ENCODE results near the gene LCE2A.
A peak's percentile ranks its signal among the peaks of the same experiment; 100 is the strongest.

Gene LCE2A

DNA sequence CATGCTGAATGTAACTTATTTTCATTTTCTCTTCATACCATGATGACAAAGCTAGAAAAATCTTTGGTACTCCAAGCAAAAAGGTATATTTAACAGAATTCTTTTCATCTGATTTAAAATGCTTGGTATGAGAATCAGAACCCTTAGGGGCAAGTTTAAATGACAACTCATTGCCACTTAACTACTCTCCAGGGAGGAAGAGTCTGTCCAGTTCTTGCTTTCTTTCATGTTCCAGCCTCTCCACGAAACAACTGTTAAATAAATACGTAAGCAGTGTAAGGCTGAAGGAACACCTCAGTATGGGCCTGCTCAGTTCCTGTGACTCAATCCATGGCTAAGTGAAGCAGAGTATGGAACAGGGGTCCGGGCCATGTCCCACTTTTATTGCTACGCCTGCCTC is 1.6 kb downstream of the LCE2A start:
- Histone ChIP-seq H3K27me3 (no peaks in the 10 kb centered on the region), H3K9me3 (no peaks in the 10 kb centered on the region), H3K4me1 (no peaks in the 10 kb centered on the region), H3K36me3 (no peaks in the 10 kb centered on the region), H3K4me3 (ENCODE audit: low read depth, low read length) (no peak overlapping the region)
- no peak for TF ChIP-seq CTCF (IDR thresholded peaks at IDR 0.05; ENCODE audit: low read depth, low read length)
- DNase-seq = no peak

DNA sequence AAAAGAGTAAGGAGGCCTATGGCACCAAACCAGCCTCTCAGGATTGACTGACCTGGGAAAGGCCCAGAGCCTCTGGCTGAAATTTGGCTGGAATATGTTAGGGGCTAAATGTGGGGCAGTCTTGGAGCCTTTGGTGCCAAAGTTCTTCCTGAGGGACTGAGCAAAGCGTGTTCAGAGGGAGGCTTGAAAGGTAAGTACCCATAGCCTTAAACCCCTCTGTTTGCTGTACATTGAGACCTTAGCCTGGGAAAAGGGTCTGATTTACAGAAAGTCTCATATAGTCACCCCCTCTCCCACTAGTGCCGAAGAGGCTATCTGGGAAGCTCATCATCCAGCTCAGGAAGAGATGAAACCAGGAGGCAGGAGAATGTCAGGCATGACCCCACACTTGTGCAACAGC is 9.7 kb downstream of the LCE2A start, which contains the start of gene LCE4A:
TSS of gene LCE4A (plus strand) at position 301 of the 400 bp plus-strand sequence. CDS start 916 bp downstream, outside the sequence.
- no peaks in the 10 kb centered on the region for H3K36me3 ChIP-seq
- H3K4me3 ChIP-seq (ENCODE audit: low read depth, low read length) = no peak within 1 kb of the TSS
- no peaks in the 10 kb centered on the region for H3K9me3 ChIP-seq
- H3K27me3 ChIP-seq = no peaks in the 10 kb centered on the region
- no peaks in the 10 kb centered on the region for H3K4me1 ChIP-seq
- DNase-seq = no peak
- TF ChIP-seq CTCF (IDR thresholded peaks at IDR 0.05; ENCODE audit: low read depth, low read length) = no peak

GRCh38 chr1:152718238-152718637 is 20.1 kb downstream of the LCE2A start:
- Histone ChIP-seq H3K9me3 (no peaks in the 10 kb centered on the region), H3K27me3 (no peaks in the 10 kb centered on the region), H3K36me3 (no peaks in the 10 kb centered on the region), H3K4me3 (ENCODE audit: low read depth, low read length) (no peak overlapping the region), H3K4me1 (no peaks in the 10 kb centered on the region)
- DNase-seq = no peak
- TF ChIP-seq CTCF (IDR thresholded peaks at IDR 0.05; ENCODE audit: low read depth, low read length) = no peak

GRCh38 chr1:152725261-152725660 is 27.1 kb downstream of the LCE2A start:
- no peaks in the 10 kb centered on the region for H3K36me3 ChIP-seq
- no peaks in the 10 kb centered on the region for H3K4me1 ChIP-seq
- no peak overlapping the region for H3K4me3 ChIP-seq (ENCODE audit: low read depth, low read length)
- no peak for TF ChIP-seq CTCF (IDR thresholded peaks at IDR 0.05; ENCODE audit: low read depth, low read length)
- no peaks in the 10 kb centered on the region for H3K27me3 ChIP-seq
- H3K9me3 ChIP-seq = no peaks in the 10 kb centered on the region
- no peak for DNase-seq

DNA sequence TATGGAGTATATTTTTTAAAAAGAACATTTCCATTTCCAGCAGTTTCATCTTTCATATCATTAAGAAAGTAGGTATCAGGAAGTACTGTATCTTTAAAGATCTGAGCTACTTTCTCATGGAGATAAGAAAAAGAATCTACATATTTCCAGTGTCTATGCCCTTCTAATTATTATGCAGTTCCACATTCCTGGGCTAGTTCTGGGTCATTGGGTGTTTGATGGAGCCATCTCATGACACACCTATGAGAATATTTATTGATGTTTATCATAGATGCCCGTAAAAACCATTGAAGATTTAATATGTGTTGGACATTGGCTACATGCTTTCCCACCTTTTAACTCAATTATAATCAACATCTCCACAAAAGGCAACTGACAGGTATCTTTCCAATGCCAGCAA is 30.8 kb downstream of the LCE2A start:
- Histone ChIP-seq H3K27me3 (no peaks in the 10 kb centered on the region), H3K4me1 (no peaks in the 10 kb centered on the region), H3K4me3 (ENCODE audit: low read depth, low read length) (no peak overlapping the region), H3K9me3 (no peaks in the 10 kb centered on the region), H3K36me3 (no peaks in the 10 kb centered on the region)
- TF ChIP-seq CTCF (IDR thresholded peaks at IDR 0.05; ENCODE audit: low read depth, low read length) = no peak
- no peak for DNase-seq

DNA sequence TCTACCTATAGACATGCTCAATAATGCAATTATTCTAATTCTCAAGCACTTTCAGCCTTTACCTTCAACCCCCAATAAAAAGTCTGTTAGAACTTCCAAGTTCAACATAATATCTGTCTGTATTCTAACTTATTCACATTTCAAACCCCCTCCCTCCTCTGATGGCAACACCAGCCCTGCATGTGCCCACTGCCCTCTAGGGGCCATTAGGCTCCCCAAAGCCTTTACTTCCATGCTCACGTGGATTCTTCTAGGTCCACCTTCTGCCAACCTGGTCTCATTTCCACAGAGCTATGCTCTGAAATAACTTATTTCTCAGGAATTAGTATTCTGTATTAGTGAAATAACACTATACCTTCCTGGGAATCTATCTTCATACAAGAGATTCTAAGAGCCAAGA is 37.5 kb downstream of the LCE2A start:
- no peaks in the 10 kb centered on the region for H3K27me3 ChIP-seq
- no peaks in the 10 kb centered on the region for H3K4me1 ChIP-seq
- TF ChIP-seq CTCF (IDR thresholded peaks at IDR 0.05; ENCODE audit: low read depth, low read length) = peak; percentile 22; the same call in 1 of the 2 replicates
- DNase-seq = no peak
- no peak overlapping the region for H3K4me3 ChIP-seq (ENCODE audit: low read depth, low read length)
- no peaks in the 10 kb centered on the region for H3K9me3 ChIP-seq
- H3K36me3 ChIP-seq = no peaks in the 10 kb centered on the region

Data from BE2C (cell line).